SKM-1 treated with dmso at 0.1 percent for 144 hours (cell line): Measurements from ENCODE around the gene IL23R.
A peak's percentile ranks its signal among the peaks of the same experiment; 100 is the strongest.

Experiments
- DNase-seq: peaks from one replicate; lab custom pipeline; 2025; ENCODE audit not compliant: unreplicated experiment; lab: John Stamatoyannopoulos, UW

Gene IL23R

DNA sequence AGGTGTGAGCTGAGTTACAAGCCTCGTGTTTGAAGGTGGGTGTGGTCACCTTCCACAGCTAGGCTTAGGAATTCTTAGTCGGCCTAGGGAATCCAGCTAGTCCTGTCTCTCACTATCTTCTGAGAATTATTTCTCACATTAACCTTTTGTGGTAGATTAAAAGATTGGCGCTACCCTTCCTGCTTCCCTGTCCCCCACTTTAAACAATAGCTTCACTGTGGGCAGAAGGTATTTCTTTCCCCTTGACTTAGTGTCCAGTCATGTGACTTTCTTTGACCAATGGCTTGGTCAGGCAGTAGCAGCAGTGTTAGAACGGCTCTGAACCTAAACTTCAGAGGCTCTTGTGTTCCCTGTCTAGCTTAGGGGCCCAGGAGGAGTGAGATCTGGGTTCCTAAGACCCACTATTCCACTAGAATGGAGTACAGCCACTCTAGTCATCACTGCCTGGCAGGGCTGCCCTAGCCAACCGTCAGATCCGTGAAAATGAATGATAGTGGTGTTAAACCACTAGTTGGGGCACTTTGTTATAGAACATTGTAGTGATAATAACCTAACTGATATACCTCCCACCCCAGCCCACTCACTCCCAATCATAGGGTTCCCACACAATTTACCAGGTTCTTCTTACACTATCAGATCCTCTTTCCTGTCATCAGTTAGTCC, 17.6 kb upstream of the IL23R start:
- DNase-seq = no peak

DNA sequence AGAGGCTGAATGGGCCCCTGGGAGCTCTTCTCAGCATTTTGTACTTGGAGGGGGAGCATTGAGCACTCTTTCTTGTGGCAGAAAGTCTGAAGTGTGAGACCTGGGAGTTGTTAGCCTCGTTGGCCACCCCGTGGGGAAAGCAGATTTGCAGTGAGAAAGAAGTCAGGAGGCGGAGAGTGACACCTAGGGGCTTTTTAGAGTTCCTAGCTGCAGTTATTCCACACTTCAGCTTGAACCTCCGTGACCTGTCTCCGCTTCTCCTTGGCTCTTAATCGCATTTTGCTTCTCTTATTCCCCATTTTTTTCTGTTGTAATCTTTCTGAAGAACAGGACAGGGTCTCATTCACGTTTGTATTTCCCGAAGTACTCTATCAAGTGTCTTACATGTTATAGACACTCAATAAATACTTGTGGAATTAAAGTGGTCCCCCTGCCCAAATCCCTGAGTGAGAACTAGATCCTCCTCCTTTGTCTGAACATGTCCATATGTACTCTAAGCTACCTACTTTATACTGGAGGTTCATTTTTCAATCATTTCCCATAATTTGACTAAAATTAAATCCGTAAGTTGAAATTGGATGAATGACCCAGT, 17.0 kb upstream of the IL23R start:
- peak; percentile 78 for DNase-seq

DNA sequence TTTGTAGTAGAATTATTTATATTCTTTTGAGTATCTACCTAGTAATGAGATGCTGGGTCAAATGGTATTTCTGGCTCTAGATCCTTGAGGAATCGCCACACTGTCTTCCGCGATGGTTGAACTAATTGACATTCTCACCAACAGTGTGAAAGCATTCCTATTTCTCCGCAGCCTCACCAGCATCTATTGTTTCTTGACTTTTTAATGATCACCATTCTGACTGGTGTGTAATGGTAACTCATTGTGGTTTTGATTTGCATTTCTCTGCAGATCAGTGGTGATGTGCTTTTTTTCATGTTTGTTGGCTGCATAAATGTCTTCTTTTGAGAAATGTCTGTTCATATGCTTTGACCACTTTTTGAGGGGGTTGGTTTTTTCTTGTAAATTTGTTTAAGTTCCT, 15.3 kb upstream of the IL23R start:
- no peak for DNase-seq

DNA sequence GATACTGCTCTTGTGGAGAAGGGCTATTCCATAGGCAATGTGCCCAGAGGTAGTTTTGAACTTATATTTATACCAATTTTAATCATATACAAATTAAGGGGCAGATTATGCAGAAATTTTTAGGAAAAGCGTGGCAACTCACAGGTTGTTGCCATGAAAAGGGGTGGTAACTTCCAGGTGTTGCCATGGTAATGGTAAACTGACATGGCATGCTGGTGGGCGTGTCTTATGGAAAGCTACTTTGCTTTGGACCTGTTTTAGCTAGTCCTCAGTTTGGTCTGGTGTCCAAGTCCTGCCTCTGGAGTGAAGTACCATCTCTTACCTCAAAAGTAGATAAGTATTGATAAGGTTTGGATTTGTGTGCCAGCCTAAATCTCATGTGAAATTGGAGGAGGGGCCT, 7.9 kb upstream of the IL23R start:
- no peak for DNase-seq

DNA sequence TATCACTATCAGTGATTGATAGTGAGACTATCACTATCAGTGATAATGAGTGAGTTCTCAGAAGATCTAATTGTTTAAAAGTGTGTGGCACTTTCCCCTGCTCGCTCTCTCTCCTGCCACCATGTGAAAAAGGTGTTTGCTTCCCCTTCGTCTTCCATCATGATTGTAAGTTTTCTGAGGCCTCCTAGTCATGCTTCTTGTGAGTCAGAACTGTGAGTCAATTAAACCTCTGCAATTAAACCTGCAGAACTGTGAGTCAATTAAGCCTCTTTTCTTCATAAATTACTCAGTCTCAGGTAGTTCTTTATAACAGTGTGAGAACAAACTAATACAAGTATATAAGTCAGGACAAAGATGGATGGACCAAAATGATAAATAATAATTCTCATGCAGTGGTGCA, 7.0 kb upstream of the IL23R start:
- no peak for DNase-seq

DNA sequence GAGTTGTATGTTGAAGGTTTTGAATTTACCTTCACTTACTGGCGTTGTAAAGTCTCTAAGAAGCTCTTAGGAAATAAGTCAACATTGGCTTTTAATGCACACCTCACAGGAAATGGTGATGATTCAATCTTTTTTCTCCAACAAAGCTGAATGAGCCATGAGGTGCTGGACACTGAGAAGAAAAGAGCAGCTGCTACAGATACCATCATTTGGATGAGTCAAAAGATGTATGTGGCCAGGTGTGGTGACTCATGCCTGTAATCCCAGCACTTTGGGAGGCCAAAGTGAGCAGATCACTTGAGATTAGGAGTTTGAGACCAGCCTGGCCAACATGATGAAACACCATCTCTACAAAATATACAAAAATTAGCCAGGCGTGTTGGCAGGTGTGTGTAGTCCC, 3.3 kb upstream of the IL23R start:
- DNase-seq = no peak

DNA sequence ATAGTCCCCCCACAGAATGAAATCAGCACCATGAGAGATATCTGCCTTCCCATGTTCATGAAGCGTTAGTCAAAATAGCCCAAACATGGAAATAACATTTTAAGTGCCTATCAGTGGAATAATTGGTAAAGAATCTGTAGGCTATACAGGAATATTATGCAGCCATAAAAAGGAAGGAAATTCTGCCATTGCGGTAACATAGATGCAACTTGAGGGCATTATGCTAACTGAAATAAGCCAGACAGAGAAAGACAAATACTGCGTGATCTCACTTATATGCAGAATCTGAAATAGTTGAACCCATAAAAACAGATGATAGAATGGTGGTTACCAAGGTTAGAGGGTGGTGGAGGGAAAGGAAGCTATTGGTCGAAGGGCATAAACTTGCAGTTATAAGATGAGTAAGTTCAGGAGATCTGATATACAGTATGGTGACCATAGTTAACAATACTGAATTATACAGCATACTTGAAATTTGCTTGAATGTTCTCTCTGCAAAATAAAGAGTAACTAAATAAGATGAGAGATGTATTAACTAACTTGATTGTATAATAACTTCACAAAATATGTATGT, 699 bp upstream of the IL23R start:
- DNase-seq = no peak

DNA sequence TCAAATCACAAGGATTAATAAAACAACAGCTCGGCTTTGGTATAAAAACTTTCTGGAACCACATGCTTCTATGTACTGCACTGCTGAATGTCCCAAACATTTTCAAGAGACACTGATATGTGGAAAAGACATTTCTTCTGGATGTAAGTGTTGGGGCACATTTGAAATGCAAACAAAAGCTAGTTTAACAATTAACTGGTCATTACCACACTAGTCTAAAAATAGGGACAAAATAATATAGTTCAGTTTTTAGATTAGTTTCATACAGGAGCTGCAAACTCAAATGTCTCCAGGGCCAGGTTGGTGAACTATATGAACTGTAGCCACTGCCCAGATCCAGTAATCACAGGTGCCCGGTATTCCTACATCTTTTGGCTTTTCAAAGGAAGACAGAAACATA, 3.2 kb downstream of the IL23R start:
- DNase-seq = no peak

DNA sequence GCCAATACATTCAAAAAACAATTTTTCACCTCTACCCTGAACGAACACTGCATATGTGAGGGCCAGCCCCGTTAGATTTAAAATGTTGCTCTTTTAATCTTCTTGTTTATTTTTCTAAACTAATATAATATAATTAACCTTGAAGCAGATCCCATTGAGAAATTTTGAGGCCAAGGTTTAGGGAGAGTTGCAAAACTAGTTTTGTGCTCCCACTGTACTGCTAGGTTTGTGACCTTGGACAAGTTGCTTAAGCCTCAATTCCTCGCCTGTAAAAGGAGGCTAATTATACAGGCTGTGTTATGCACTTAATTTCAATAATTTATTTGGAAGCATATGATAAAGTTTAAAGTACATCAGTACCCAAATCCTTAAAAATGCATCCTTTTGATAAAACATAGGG, 3.7 kb downstream of the IL23R start:
- DNase-seq = no peak

DNA sequence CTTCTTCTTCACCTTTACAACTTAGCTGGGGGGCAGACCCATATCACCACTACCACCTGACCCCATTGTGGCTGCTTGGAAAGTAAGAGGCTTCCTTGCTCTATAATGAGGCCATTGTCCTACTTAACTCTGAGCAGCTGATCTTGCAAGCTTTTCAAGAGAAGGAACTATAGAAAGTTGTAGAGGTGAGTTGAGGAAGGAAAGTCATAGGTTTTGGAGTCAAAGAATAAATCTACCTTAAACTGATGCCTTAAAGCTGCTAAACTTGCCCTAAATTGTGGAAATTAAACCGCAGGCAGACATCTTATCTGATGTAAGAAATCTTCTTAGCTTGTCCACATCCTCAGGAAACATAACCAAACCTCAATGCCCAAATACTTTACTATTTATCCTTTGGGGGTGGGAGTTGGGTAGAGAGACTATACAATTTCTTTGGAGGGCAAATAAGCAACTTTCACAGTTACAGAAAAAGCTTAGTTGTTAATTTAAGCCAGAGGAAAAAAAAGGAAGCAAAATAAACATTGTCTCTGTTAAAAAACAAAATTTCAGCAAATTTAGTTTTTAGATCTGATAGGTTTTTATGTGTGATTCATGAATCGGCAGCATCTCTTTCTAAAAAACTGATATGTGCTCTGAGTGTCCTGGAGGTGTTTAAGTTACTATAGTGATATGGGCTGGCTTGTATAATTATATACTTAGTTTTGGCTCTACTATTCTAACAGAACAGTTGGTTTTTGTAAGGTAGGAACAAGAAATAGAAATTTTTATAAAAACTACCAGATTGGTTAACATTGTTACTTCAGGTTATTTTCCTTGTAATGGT, 4.7 kb downstream of the IL23R start:
- no peak for DNase-seq

DNA sequence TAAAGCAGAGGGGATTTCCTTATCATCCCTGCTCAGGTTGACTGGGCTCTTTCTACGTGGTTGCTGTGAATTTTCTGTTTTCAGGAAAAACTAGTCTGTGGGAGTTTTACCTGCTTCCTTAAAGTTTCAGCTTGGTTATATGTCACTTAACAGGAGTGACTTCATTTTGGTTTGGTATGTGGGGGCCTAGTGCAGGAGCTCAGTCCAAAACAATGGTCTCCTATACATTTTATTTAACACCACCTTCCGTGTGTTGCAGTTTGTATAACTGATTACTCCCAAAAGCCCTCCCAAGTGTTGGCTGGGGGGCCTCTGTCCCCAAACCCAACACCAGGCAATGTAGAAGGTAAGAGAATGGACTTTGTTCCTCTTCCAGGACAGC, 5.3 kb downstream of the IL23R start:
- no peak for DNase-seq

DNA sequence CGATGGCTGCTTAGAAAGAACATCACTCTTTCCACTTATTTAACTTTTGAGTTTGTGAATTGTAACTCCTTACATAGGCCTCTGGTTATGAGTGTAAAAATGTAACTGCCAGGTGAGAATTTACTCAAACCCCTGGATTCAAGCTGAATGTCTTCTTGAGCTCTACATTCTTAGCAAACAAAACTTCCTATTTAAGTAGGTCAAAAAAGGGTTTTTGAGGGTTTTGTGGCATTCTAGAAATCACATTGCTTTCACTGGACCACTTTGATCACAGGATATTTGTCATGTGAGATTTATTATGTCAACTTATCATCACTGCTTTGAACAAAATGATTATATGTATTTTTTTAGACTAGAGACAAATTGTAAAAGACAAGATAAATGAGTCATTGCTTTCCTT, 5.7 kb downstream of the IL23R start:
- no peak for DNase-seq

DNA sequence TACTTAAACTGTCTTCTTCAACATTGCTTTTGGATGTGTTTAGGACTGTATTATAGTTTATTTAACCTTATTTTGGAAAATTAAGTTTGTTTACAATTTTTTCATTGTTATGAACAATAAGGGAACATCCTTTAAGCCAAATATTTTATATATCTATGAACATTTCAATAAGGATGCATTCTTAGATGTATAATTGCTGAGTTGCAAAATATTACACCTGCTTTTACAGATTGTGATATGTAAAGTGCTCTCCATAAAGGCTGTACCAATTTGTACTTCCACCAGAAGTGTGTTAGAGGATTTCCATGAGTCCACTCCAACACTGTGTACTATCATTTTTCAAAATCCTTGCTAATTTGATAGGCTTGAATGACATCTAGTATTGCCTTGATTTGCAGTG, 7.7 kb downstream of the IL23R start:
- DNase-seq = no peak

DNA sequence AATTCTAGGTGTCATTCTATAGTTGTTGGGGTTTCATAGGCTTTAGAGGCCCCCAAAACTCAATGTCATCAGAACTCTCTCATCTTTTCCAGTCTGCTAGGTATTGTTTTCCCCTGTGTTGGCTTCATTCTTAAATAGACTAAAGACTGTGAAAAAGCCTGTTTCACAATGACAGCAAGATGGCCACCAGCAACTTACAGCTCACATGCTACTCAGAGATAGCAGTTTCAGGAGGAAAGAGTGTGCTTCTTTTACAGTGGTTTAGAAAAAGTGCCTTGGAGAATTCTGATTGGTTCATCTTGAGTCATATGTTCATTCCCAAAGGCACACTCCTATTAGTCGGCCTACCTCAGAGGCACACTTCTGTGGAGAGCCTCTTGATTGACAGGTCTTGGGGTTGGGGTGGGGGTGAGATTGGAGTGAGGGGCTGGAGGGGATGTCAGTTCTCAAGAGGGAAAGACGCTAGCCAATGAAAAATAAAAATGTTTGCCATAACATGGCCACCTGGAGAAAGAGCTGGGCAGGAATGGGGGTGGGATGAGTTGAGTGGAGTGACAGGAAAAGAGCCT, 8.5 kb downstream of the IL23R start:
- DNase-seq = no peak

DNA sequence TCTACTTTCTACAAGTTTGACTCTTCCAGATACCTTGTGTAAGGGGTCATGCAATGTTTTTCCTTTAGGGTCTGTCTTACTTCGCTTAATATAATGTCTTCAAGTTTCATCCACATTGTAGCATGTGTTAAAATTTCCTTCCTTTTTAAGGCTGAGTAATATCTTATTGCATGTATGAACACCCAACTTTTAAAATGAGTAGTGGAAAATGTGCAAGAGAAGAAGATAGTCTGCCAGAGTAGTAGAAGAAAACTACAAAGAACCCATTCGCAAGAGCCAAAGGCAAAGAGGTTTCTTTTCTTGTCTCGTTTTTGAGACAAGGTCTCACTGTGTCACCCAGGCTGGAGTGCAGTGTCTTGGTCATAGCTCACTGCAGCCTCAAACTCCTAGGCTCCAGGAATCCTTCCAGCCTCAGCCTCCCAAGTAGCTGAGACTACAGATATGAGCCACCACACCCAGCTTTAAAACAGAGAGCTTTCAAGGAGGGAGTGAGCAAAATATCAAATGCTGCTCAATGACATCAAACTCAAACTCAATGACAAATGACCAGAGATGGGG, 9.4 kb downstream of the IL23R start:
- DNase-seq = no peak

DNA sequence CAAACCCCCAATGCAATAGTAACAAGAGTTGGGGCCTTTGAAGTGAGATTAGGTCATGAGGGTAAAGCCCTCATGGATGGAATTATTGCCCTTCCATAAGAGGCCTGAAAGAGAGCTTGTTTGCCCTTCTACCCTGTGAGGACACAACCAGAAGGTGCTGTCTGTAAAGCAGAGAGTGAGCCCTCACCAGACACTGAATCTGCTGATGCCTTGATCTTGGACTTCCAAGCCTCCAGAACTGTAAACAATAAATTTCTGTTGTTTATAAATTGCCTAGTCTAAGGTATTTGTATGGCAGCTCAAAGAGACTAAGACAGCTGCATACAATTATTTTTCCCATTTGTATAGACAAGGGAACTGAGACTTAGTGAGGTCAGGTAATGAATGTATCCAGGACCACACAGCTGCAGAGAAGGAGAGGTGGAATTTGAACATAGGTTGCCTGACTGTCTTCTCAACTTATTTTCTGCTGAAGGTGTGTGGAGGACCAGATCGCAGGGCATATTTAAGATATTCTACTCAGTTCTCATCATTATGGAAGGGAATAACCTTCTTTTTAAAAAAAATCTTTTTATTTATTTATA, 18.7 kb downstream of the IL23R start:
- DNase-seq = no peak

DNA sequence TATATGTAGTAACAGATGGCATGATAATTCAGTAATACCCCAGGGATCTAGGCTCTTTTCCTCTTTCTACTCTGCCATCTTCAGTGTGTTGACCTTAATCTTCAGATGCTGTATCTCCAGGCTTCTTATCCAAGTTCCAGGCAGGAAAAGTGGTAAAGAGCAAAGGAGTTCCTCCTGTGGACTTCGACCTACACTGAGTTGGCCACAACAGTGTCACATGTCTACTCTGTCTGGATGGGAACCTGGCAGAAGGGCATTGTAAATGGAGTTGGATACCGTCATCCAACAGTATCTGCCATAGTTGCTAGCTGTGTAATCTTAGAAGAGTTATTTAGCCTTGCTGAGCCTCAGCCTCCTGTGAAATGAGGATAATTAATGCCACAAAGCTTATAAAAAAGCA, 21.9 kb downstream of the IL23R start:
- no peak for DNase-seq

DNA sequence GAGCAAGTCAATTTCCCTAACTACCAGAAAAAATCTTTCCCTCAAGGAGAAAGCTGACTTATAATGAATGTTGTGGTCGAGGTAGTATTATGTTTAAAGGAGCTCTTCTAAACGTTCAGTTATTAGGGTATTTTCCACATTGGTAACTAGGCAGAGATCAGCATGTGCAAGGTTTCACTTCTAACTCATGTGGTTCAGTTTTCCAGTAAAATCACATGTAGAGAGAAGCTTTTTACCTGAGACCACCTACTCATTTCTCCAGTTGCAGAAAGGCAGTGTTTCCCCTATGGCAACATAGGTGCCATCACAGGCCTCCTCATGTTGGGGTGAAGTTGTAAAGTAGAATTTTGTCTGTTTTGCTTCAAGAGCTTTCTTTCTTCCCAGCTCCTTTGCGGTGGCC, 23.7 kb downstream of the IL23R start:
- DNase-seq = no peak

DNA sequence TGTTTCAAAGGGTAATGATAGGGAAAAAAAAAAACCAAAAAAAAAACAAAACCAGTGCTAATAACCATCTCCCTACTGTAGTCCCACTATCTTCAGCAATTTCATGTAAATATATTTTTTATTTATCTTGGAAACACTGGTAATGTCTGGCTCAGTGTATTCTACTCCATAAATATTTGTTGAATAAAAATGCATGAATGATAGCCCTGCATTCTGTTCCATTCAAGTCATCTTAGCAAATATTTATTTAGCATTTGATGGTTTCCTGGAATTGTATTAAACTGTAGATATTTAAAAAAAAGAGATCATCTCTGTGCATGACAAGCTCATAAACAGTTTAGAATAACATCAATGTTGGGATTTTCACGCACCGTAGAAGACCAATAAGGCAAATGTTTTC, 24.2 kb downstream of the IL23R start:
- no peak for DNase-seq

DNA sequence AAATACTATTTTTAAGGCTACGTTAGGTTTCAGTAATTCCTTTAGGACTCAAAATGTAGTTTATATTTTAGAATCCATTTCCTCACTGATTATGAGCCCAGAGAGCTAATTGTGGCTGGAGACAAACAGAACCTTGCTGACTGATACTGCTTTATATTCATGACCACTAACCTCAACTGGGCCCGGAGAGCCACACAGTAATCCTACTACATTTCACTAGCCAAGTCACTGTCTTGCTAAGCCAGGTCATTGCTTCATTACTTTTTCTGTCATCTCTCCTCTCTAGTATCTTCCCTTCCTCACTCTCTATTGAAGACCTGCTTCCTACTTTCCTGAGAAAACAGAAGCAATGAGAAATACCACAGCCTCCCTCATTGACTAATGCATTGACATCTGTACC, 24.7 kb downstream of the IL23R start:
- DNase-seq = no peak
